Measurements from ENCODE around the gene ATP11C.
"Not testable (repeated sequence)": the region's sequence is repeated elsewhere in the genome, so short reads cannot be mapped to it uniquely, and the experiment has no call there.

The ATP11C gene

GRCh38 chrX:139924696-139925095, 8.2 kb downstream of the ATP11C start:
- no peak overlapping the region for H3K27ac ChIP-seq (ENCODE audit: low read depth in 2 of 2, low read length in 2 of 2)
- H3K4me1 ChIP-seq (ENCODE audit: control insufficient read depth in 2 of 2, insufficient read depth in 2 of 2, low read length in 2 of 2): no peaks in the 10 kb centered on the region
- no peaks in the 10 kb centered on the region for H3K9me3 ChIP-seq (ENCODE audit: control insufficient read depth in 2 of 2, low read length in 2 of 2)

DNA sequence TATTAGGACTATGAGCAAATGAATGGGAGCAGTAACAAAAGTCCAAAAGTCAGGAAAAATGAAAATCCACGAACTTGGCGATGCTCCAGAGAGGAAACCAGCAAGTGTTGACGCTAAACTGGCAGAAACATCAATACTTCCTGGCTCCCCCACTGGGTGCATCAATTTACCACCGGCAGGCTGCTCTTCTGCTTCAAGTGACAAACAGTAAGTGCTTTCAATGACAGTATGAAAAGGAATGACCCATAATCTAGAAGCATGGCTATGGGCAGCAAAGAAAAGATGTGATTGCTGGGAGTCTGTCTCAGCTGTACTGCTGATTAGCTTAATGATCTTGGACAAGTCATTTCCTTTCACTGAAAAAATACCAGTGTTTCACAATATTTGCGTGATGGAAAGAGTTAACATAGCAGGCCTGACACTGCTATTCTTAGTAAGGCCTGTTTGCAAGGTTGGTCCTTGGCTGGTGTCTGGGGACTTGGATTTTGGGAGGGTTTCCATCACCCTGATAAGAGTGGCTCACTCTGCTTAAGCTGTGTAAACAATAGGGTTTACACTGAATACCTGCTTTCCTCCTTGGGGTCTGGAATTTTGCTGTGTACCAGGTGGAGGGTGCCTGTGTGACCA, 8.7 kb downstream of the ATP11C start:
- Histone ChIP-seq H3K4me1 (ENCODE audit: control insufficient read depth in 2 of 2, insufficient read depth in 2 of 2, low read length in 2 of 2) (no peaks in the 10 kb centered on the region), H3K36me3 (ENCODE audit: control insufficient read depth in 2 of 2, insufficient read depth in 2 of 2, low read length in 2 of 2) (no peaks in the 10 kb centered on the region), H3K9ac (ENCODE audit: low read depth in 1 of 2, low read length in 2 of 2) (no peak overlapping the region), H3K4me3 (ENCODE audit: low read length in 2 of 2) (no peak overlapping the region), H3K9me3 (ENCODE audit: control insufficient read depth in 2 of 2, low read length in 2 of 2) (no peaks in the 10 kb centered on the region), H3K27ac (ENCODE audit: low read depth in 2 of 2, low read length in 2 of 2) (no peak overlapping the region), H3K27me3 (ENCODE audit: control insufficient read depth in 2 of 2, insufficient read depth in 2 of 2, low read length in 2 of 2) (no peaks in the 10 kb centered on the region)

More at GRCh38 chrX:139924696-139925095, 8.2 kb downstream of the ATP11C start:
- Histone ChIP-seq H3K9ac (ENCODE audit: low read depth in 1 of 2, low read length in 2 of 2) (no peak overlapping the region), H3K36me3 (ENCODE audit: control insufficient read depth in 2 of 2, insufficient read depth in 2 of 2, low read length in 2 of 2) (no peaks in the 10 kb centered on the region), H3K27me3 (ENCODE audit: control insufficient read depth in 2 of 2, insufficient read depth in 2 of 2, low read length in 2 of 2) (no peaks in the 10 kb centered on the region), H3K4me3 (ENCODE audit: low read length in 2 of 2) (no peak overlapping the region)

DNA sequence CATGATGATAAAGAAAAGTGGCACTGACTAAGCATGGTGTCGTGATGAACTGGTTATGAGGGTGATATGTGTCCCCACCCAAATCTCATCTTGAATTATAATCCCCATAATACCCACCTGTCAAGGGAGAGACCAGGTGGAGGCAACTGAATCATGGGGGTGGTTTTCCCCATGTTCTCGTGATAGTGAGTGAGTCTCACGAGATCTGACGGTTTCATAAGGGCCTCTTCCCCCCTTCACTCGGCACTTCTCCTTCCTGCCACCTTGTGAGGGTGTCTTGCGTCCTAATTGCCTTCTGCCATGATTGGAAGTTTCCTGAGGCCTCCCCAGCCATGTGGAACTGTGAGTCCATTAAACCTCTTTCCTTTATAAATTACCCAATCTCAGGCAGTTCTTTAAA, 11.7 kb downstream of the ATP11C start:
- not testable (repeated sequence) for H3K36me3 ChIP-seq (ENCODE audit: control insufficient read depth in 2 of 2, insufficient read depth in 2 of 2, low read length in 2 of 2); H3K4me1 ChIP-seq (ENCODE audit: control insufficient read depth in 2 of 2, insufficient read depth in 2 of 2, low read length in 2 of 2); H3K27me3 ChIP-seq (ENCODE audit: control insufficient read depth in 2 of 2, insufficient read depth in 2 of 2, low read length in 2 of 2); H3K4me3 ChIP-seq (ENCODE audit: low read length in 2 of 2); H3K9ac ChIP-seq (ENCODE audit: low read depth in 1 of 2, low read length in 2 of 2); H3K27ac ChIP-seq (ENCODE audit: low read depth in 2 of 2, low read length in 2 of 2); H3K9me3 ChIP-seq (ENCODE audit: control insufficient read depth in 2 of 2, low read length in 2 of 2)

- Histone ChIP-seq H3K4me1 (ENCODE audit: control insufficient read depth in 2 of 2, insufficient read depth in 2 of 2, low read length in 2 of 2) (no peaks in the 10 kb centered on the region), H3K4me3 (ENCODE audit: low read length in 2 of 2) (no peak overlapping the region), H3K36me3 (ENCODE audit: control insufficient read depth in 2 of 2, insufficient read depth in 2 of 2, low read length in 2 of 2) (no peaks in the 10 kb centered on the region), H3K9ac (ENCODE audit: low read depth in 1 of 2, low read length in 2 of 2) (no peak overlapping the region), H3K27me3 (ENCODE audit: control insufficient read depth in 2 of 2, insufficient read depth in 2 of 2, low read length in 2 of 2) (no peaks in the 10 kb centered on the region), H3K27ac (ENCODE audit: low read depth in 2 of 2, low read length in 2 of 2) (no peak overlapping the region), H3K9me3 (ENCODE audit: control insufficient read depth in 2 of 2, low read length in 2 of 2) (no peaks in the 10 kb centered on the region)
Measured at GRCh38 chrX:139920316-139920715, 12.5 kb downstream of the ATP11C start.

DNA sequence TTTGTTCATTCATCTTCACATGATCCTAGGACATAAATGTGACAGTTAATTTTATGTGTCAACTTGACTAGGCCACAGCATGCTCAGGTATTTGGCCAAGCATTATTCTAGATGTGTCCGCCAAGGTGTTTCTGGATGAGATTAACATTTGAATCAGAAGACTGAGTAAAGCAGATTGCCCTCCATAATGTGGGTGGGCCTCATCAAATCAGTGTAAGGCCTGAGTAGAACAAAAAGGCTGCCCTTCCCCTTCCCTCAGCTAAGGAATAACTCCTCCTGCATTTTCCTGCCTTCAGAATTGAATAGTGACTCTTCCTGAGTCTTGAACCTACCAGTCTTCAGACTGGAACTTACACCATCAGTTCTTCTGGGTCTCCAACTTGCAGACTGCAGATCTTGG, 18.4 kb downstream of the ATP11C start:
- Histone ChIP-seq H3K9ac (ENCODE audit: low read depth in 1 of 2, low read length in 2 of 2) (no peak overlapping the region), H3K4me1 (ENCODE audit: control insufficient read depth in 2 of 2, insufficient read depth in 2 of 2, low read length in 2 of 2) (no peaks in the 10 kb centered on the region), H3K27me3 (ENCODE audit: control insufficient read depth in 2 of 2, insufficient read depth in 2 of 2, low read length in 2 of 2) (no peaks in the 10 kb centered on the region)

GRCh38 chrX:139909712-139910111, 23.1 kb downstream of the ATP11C start:
- H3K36me3 ChIP-seq (ENCODE audit: control insufficient read depth in 2 of 2, insufficient read depth in 2 of 2, low read length in 2 of 2): no peaks in the 10 kb centered on the region
- H3K4me1 ChIP-seq (ENCODE audit: control insufficient read depth in 2 of 2, insufficient read depth in 2 of 2, low read length in 2 of 2): no peaks in the 10 kb centered on the region
- H3K9me3 ChIP-seq (ENCODE audit: control insufficient read depth in 2 of 2, low read length in 2 of 2): no peaks in the 10 kb centered on the region
- peaks cover 0 to 3% of the 10 kb centered on the region in 2 donors for H3K27me3 ChIP-seq (ENCODE audit: control insufficient read depth in 2 of 2, insufficient read depth in 2 of 2, low read length in 2 of 2)
- H3K9ac ChIP-seq (ENCODE audit: low read depth in 1 of 2, low read length in 2 of 2): no peak overlapping the region
- no peak overlapping the region for H3K27ac ChIP-seq (ENCODE audit: low read depth in 2 of 2, low read length in 2 of 2)
- H3K4me3 ChIP-seq (ENCODE audit: low read length in 2 of 2): no peak overlapping the region

More for the DNA sequence above, 18.4 kb downstream of the ATP11C start:
- Histone ChIP-seq H3K9me3 (ENCODE audit: control insufficient read depth in 2 of 2, low read length in 2 of 2) (no peaks in the 10 kb centered on the region), H3K4me3 (ENCODE audit: low read length in 2 of 2) (no peak overlapping the region), H3K36me3 (ENCODE audit: control insufficient read depth in 2 of 2, insufficient read depth in 2 of 2, low read length in 2 of 2) (no peaks in the 10 kb centered on the region), H3K27ac (ENCODE audit: low read depth in 2 of 2, low read length in 2 of 2) (no peak overlapping the region)

DNA sequence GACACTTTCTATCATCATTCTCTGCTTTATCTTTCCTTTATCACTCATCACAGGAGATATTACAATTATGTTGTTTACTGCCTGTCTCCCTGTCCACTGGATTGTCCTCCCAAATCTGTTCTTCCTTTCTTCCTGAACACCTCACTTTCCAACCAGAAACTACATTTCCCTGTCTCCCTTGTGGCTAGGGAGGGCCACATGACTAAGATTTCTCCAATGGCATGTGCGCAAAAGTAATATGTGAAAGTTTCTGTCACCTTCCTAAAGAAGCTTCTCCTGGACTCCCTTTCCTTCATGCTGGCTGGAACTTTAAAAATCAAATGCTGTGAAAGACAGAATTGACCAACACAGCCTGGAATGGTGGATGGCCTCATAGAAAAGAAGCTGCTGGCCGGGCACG, 25.8 kb downstream of the ATP11C start:
- Histone ChIP-seq H3K9me3 (ENCODE audit: control insufficient read depth in 2 of 2, low read length in 2 of 2) (no peaks in the 10 kb centered on the region), H3K36me3 (ENCODE audit: control insufficient read depth in 2 of 2, insufficient read depth in 2 of 2, low read length in 2 of 2) (no peaks in the 10 kb centered on the region), H3K27me3 (ENCODE audit: control insufficient read depth in 2 of 2, insufficient read depth in 2 of 2, low read length in 2 of 2) (peaks cover 0 to 3% of the 10 kb centered on the region in 2 donors), H3K4me1 (ENCODE audit: control insufficient read depth in 2 of 2, insufficient read depth in 2 of 2, low read length in 2 of 2) (no peaks in the 10 kb centered on the region), H3K4me3 (ENCODE audit: low read length in 2 of 2) (no peak overlapping the region), H3K27ac (ENCODE audit: low read depth in 2 of 2, low read length in 2 of 2) (no peak overlapping the region), H3K9ac (ENCODE audit: low read depth in 1 of 2, low read length in 2 of 2) (no peak overlapping the region)

GRCh38 chrX:139905743-139906142, 27.1 kb downstream of the ATP11C start:
- H3K27me3 ChIP-seq (ENCODE audit: control insufficient read depth in 2 of 2, insufficient read depth in 2 of 2, low read length in 2 of 2): peaks cover 0 to 3% of the 10 kb centered on the region in 2 donors
- no peak overlapping the region for H3K9ac ChIP-seq (ENCODE audit: low read depth in 1 of 2, low read length in 2 of 2)
- no peak overlapping the region for H3K4me3 ChIP-seq (ENCODE audit: low read length in 2 of 2)
- H3K27ac ChIP-seq (ENCODE audit: low read depth in 2 of 2, low read length in 2 of 2): no peak overlapping the region
- H3K4me1 ChIP-seq (ENCODE audit: control insufficient read depth in 2 of 2, insufficient read depth in 2 of 2, low read length in 2 of 2): no peaks in the 10 kb centered on the region
- H3K36me3 ChIP-seq (ENCODE audit: control insufficient read depth in 2 of 2, insufficient read depth in 2 of 2, low read length in 2 of 2): no peaks in the 10 kb centered on the region
- H3K9me3 ChIP-seq (ENCODE audit: control insufficient read depth in 2 of 2, low read length in 2 of 2): no peaks in the 10 kb centered on the region

DNA sequence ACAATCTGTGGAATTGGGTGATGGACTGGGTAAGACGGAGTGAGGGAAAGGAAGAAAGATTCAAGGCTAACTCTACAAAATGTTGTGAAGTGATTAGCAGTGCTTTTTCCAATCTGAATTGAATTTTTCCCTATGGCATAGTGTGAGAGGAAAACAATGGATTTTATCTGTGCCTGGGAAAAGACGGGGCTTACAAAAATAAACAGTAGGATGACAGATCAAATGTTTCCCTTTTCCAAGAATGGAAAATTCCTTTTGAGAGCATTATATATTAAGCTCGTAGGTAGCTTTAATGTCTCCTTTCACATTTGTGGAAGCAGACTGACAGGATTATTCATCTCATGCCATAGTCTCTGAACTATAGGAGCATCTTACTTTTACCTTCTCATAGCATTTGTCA, 27.8 kb downstream of the ATP11C start:
- Histone ChIP-seq H3K36me3 (ENCODE audit: control insufficient read depth in 2 of 2, insufficient read depth in 2 of 2, low read length in 2 of 2) (no peaks in the 10 kb centered on the region), H3K27me3 (ENCODE audit: control insufficient read depth in 2 of 2, insufficient read depth in 2 of 2, low read length in 2 of 2) (peaks cover 0 to 3% of the 10 kb centered on the region in 2 donors), H3K27ac (ENCODE audit: low read depth in 2 of 2, low read length in 2 of 2) (no peak overlapping the region), H3K9ac (ENCODE audit: low read depth in 1 of 2, low read length in 2 of 2) (no peak overlapping the region), H3K9me3 (ENCODE audit: control insufficient read depth in 2 of 2, low read length in 2 of 2) (no peaks in the 10 kb centered on the region), H3K4me1 (ENCODE audit: control insufficient read depth in 2 of 2, insufficient read depth in 2 of 2, low read length in 2 of 2) (no peaks in the 10 kb centered on the region), H3K4me3 (ENCODE audit: low read length in 2 of 2) (no peak overlapping the region)

DNA sequence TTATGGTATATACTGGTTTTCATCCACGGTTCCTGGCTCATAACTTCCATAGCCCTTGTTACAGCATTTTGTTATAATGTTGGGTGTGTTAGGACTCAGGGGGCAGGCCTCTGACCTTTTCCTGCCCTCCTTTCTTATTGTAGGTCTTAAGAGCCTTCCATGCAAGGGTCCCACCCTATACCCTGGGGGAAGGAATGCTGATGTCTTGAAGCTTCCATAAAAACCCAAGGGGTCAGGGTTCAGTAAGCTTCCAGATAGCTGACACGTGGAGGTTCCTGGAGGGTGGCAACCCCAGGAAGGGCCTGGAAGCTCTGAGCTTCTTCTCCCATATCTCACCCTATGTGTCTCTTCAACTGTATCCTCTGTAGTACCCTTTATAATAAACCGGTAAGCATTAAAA, 29.6 kb downstream of the ATP11C start:
- Histone ChIP-seq H3K9ac (ENCODE audit: low read depth in 1 of 2, low read length in 2 of 2) (no peak overlapping the region), H3K4me3 (ENCODE audit: low read length in 2 of 2) (no peak overlapping the region), H3K27me3 (ENCODE audit: control insufficient read depth in 2 of 2, insufficient read depth in 2 of 2, low read length in 2 of 2) (peaks cover 0 to 3% of the 10 kb centered on the region in 2 donors), H3K4me1 (ENCODE audit: control insufficient read depth in 2 of 2, insufficient read depth in 2 of 2, low read length in 2 of 2) (no peaks in the 10 kb centered on the region), H3K27ac (ENCODE audit: low read depth in 2 of 2, low read length in 2 of 2) (no peak overlapping the region), H3K36me3 (ENCODE audit: control insufficient read depth in 2 of 2, insufficient read depth in 2 of 2, low read length in 2 of 2) (no peaks in the 10 kb centered on the region), H3K9me3 (ENCODE audit: control insufficient read depth in 2 of 2, low read length in 2 of 2) (no peaks in the 10 kb centered on the region)

DNA sequence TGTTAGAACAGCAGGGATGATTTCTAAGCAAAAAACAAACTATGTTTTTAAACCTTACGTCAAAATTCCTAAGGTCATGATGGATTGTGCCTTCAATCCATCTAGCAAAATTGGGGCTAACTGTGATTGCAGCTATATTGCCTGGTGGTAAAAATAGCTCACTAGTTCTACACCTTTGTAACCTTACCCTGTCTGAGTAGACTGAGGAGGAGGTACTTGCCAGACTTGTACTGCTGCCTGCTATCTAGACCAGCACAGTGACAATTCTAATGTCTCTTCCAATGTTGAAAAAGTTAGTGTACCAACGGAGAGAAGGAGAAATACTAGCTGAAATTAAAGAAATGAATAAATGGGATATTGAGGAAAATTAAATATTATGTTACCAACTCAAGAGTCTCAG, 30.3 kb downstream of the ATP11C start:
- Histone ChIP-seq H3K9ac (ENCODE audit: low read depth in 1 of 2, low read length in 2 of 2) (no peak overlapping the region), H3K27ac (ENCODE audit: low read depth in 2 of 2, low read length in 2 of 2) (no peak overlapping the region), H3K27me3 (ENCODE audit: control insufficient read depth in 2 of 2, insufficient read depth in 2 of 2, low read length in 2 of 2) (no peaks in the 10 kb centered on the region), H3K4me3 (ENCODE audit: low read length in 2 of 2) (no peak overlapping the region), H3K36me3 (ENCODE audit: control insufficient read depth in 2 of 2, insufficient read depth in 2 of 2, low read length in 2 of 2) (no peaks in the 10 kb centered on the region), H3K4me1 (ENCODE audit: control insufficient read depth in 2 of 2, insufficient read depth in 2 of 2, low read length in 2 of 2) (no peaks in the 10 kb centered on the region), H3K9me3 (ENCODE audit: control insufficient read depth in 2 of 2, low read length in 2 of 2) (no peaks in the 10 kb centered on the region)

All from mucosa of rectum (tissue), 2 donors.